ENCODE data around the gene BRSK2. TPM values are rescaled to one million over a fixed set of nuclear protein-coding genes. Genes with fewer than 3 reads are reported as not detected.

Gene BRSK2
- polyA plus RNA-seq, 3 donors, result 0.67 to 50.2 (median 0.82) TPM

GRCh38 chr11:1371377-1371776, 18.4 kb upstream of the BRSK2 start:
- 88 to 91% (median 91%) methylated on average over 13 of the region's 13 CpGs for WGBS, 3 donors

GRCh38 chr11:1371836-1372465, 17.8 kb upstream of the BRSK2 start:
- 82 to 87% (median 87%) methylated on average over 19 to 26 of the region's 26 CpGs for WGBS, 3 donors
- no peak overlapping the region for H3K27ac ChIP-seq (ENCODE audit: low read depth, low read length)

More at GRCh38 chr11:1371377-1371776, 18.4 kb upstream of the BRSK2 start:
- H3K27ac ChIP-seq (ENCODE audit: low read depth, low read length), result no peak overlapping the region

GRCh38 chr11:1372660-1373059, 17.1 kb upstream of the BRSK2 start:
- no peak overlapping the region for H3K27ac ChIP-seq (ENCODE audit: low read depth, low read length)
- 70 to 88% (median 83%) methylated on average over 8 of the region's 8 CpGs for WGBS, 3 donors

DNA sequence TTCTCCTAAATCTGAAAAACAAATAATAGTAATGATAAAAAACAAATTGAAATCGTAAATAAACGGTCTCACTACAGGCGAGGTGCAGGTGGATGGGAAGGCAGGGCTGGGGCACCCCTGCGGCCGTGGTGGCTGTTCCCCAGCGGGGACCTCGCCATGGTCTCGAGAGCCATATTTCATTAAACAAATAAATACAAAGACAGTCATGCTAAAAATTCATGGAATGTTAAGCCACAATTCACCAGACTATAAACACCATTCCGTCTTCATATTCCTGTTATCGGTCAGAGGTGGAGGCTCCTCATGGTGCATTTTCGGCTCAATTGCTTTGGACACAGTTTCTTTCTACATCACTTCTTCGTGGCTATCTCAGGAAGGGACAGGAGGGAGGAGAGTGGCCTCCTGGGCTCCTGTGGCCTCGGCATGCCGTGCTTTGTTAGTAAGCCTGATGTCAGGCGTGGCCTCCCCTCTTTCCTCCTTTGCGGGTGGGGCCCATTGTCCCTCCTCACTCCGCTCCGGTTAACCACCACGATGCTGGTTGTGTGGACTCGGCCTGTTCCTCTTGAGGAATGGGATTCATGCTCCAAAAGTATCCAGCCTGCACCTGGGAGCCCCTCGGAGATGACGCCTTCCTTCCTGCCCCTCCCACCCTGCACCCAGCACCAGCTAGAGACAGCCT, 16.1 kb upstream of the BRSK2 start:
- H3K27ac ChIP-seq (ENCODE audit: low read depth, low read length), result no peak overlapping the region
- 60 to 67% (median 65%) methylated on average over 22 of the region's 22 CpGs for WGBS, 3 donors

GRCh38 chr11:1375161-1375954, 14.4 kb upstream of the BRSK2 start:
- H3K27ac ChIP-seq (ENCODE audit: low read depth, low read length), result no peak overlapping the region
- 88 to 89% (median 88%) methylated on average over 20 to 25 of the region's 25 CpGs for WGBS, 3 donors

GRCh38 chr11:1375955-1376258, 13.8 kb upstream of the BRSK2 start:
- no peak overlapping the region for H3K27ac ChIP-seq (ENCODE audit: low read depth, low read length)
- WGBS, 3 donors, result 90 to 93% (median 93%) methylated on average over 17 of the region's 17 CpGs

DNA sequence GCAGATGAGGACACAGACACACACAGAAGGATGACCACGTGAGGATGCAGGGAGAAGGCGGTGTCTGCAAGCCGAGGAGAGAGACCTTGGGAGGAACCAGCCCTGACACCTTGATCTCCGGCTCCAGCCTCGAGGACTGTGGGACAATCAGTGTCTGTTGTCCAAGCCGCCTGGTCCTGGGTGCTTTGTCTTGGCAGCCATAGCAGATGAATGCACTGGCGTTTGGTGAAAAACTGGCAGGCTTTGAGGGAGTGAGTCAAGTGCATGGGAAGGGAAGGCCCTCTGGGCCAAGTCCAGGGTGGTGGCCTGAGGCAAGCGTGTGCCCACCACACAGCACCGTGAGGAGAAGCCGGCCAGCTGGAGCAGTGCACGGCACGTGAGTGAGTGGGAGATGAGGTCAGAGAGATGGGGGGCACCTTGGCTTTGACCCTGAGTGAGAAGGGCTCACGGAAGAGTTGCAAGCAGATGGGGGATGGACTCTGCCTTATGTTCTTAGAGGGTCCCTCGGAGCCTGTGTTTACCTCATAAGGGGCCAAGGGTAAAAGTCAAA, 12.4 kb upstream of the BRSK2 start:
- H3K27ac ChIP-seq (ENCODE audit: low read depth, low read length), result no peak overlapping the region
- WGBS, 3 donors, result 78 to 80% (median 79%) methylated on average over 14 of the region's 14 CpGs

DNA sequence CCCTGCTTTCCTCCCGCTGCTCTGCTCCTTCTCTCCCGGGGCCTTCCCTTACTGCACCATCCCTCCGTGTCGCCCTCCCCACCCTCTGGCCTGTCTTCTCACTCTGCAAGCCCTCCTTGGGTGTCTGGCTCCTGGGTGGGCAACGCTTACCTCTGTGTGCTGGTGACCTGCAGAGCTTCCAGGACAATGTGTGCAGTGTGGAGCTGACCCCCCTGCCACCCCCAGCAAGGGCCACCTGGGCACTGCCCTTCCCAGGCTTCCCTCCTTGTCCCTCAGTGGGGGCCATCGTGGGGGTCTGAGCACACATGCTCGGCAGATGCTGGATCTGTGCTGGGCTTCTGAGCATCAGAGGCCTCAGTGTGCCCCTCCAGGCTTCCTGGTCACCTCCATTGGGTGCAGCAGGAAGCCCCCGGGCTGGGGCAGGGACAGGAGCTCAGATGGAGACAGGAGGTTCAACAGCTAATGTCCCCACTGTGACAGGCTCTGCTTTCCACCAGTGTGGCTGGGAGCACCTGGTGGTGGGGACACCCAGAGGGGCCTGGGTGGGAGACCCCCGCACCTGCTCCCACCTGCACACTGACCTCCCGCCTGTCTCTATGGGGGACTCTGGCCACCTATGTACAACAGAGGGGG, 7.8 kb upstream of the BRSK2 start:
- no peak overlapping the region for H3K27ac ChIP-seq (ENCODE audit: low read depth, low read length)
- WGBS, 3 donors, result 64 to 75% (median 74%) methylated on average over 10 of the region's 10 CpGs

- WGBS, 3 donors, result 49 to 62% (median 59%) methylated on average over 23 of the region's 23 CpGs
- H3K27ac ChIP-seq (ENCODE audit: low read depth, low read length), result no peak overlapping the region
Observed at GRCh38 chr11:1382429-1382828, 7.3 kb upstream of the BRSK2 start.

GRCh38 chr11:1382831-1383607, 6.7 kb upstream of the BRSK2 start:
- H3K27ac ChIP-seq (ENCODE audit: low read depth, low read length), result no peak overlapping the region
- 1% methylated on average over 47 to 56 of the region's 56 CpGs for WGBS, 3 donors

DNA sequence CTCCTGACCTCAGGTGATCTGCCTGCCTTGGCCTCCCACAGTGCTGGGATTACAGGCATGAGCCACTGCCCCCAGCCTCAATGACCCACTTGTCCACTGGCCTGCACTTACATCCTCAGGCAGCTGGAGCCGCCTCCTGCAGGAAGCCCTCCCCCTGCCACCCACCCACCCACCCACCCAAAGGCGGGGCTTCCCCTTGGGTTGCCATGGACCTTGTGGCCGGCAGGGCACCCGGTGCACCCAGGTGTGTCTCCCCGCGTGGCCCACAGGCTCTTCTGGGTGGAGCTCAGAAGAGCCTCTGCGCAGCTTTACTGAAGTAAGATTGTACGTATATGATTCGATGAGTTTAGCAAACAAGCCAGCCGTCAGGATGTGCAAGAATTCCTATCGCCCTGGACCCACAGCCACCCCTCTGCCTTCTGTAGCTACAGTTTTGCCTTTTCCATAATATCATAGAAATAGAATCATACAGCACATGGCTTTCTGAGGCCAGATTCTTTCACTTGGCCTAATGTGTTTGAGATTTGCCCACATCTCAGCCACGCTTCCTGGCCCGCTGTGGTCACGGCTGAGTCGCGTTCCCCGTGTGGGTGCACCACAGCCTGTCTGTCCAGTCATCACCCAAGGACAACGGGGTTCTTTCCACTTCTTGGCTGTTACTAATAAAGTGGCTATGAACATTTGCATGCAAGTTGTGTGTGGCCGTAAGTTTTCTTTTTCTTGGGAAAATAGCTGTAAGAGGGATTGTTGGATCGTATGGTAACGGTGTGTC, 5.3 kb upstream of the BRSK2 start:
- WGBS, 3 donors, result 75 to 83% (median 76%) methylated on average over 21 of the region's 21 CpGs
- H3K27ac ChIP-seq (ENCODE audit: low read depth, low read length), result no peak overlapping the region

GRCh38 chr11:1387521-1387920, 2.2 kb upstream of the BRSK2 start:
- H3K27ac ChIP-seq (ENCODE audit: low read depth, low read length), result no peak overlapping the region
- 87 to 90% (median 89%) methylated on average over 10 of the region's 10 CpGs for WGBS, 3 donors

- no peak overlapping the region for H3K27ac ChIP-seq (ENCODE audit: low read depth, low read length)
- WGBS, 3 donors, result 60 to 61% (median 60%) methylated on average over 22 of the region's 22 CpGs
Observed at GRCh38 chr11:1387961-1388762, 1.6 kb upstream of the BRSK2 start.

DNA sequence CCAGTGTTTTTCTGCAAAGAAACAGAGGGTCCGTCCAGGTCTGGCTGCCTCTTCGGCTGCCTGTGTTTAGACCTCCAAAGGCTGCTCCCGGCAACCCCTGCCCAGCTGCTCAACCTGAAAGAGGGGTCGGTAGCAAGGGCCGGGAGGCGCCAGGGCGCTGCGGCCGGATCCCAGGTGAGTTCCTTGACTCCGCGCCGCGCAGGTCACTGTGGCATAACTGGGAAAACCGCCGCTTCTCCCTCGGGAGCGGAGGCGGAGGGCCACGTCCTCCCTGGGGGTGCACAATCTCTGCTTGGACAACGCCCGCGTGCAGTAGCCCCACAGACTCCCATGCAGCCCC, 1.0 kb upstream of the BRSK2 start:
- WGBS, 3 donors, result 6 to 36% (median 8%) methylated on average over 17 to 22 of the region's 22 CpGs
- H3K27ac ChIP-seq (ENCODE audit: low read depth, low read length), result no peak overlapping the region

GRCh38 chr11:1389103-1389931, 417 bp upstream of the BRSK2 start:
- 1 to 2% (median 1%) methylated on average over 76 to 92 of the region's 92 CpGs for WGBS, 3 donors
- H3K27ac ChIP-seq (ENCODE audit: low read depth, low read length), result no peak overlapping the region

- WGBS, 3 donors, result 2 to 3% (median 3%) methylated on average over 36 to 73 of the region's 73 CpGs
- no peak overlapping the region for H3K27ac ChIP-seq (ENCODE audit: low read depth, low read length)
Observed at GRCh38 chr11:1390569-1391164, 933 bp downstream of the BRSK2 start.
